ENCODE measurements around the gene IQGAP1. TPM values are rescaled to one million over a fixed set of nuclear protein-coding genes. Genes with fewer than 3 reads are reported as not detected.

The IQGAP1 gene
- total RNA-seq, 1 experiment from 2014 or later: 72.4 TPM

DNA sequence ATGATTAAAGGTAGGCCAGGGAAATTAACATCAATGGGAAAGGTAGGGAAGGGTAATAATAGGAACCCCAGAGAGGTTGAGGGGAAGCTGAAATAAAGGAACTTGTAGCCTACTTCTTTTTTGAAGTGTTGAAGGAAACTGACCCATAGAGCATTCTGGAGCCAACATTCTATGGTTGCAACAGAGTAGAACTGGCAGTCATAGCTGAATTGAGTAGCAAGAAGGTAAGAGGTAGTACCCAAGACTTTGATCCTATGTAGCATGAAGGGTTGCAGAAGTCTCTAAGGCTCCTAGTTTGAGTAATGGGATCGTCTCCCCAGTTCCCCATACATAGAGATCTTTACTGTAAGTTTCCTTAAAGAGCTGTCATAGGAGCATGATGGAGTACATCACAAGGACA, 43.4 kb upstream of the IQGAP1 start:
- Mint-ChIP-seq H3K9me3 (no peaks in the 10 kb centered on the region), H3K27me3 (ENCODE audit: low read depth) (no peaks in the 10 kb centered on the region; the same call in 1 of the 2 replicates), H3K27ac (no peak overlapping the region), H3K36me3 (ENCODE audit: insufficient read depth in 1 of 3, low read depth in 3 of 3) (no peaks in the 10 kb centered on the region), H3K4me3 (no peak overlapping the region), H3K4me1 (no peaks in the 10 kb centered on the region)
- no peaks in the 10 kb centered on the region for H3K23me2 ChIP-seq (ENCODE audit: insufficient read length, low read depth, low read length, poor library complexity, severe bottlenecking)
- no peaks in the 10 kb centered on the region for H3K9me3 ChIP-seq (ENCODE audit: control insufficient read depth, low read depth, low read length)
- TF ChIP-seq, protein P1, sequence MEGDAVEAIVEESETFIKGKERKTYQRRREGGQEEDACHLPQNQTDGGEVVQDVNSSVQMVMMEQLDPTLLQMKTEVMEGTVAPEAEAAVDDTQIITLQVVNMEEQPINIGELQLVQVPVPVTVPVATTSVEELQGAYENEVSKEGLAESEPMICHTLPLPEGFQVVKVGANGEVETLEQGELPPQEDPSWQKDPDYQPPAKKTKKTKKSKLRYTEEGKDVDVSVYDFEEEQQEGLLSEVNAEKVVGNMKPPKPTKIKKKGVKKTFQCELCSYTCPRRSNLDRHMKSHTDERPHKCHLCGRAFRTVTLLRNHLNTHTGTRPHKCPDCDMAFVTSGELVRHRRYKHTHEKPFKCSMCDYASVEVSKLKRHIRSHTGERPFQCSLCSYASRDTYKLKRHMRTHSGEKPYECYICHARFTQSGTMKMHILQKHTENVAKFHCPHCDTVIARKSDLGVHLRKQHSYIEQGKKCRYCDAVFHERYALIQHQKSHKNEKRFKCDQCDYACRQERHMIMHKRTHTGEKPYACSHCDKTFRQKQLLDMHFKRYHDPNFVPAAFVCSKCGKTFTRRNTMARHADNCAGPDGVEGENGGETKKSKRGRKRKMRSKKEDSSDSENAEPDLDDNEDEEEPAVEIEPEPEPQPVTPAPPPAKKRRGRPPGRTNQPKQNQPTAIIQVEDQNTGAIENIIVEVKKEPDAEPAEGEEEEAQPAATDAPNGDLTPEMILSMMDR (conservative IDR thresholded peaks at IDR 0.05): no peak
- no peak overlapping the region for H2AK5ac ChIP-seq (ENCODE audit: insufficient read length, low read length)
- H3K27me3 ChIP-seq (ENCODE audit: insufficient read depth, low read length): no peaks in the 10 kb centered on the region
- H4K20me1 ChIP-seq (ENCODE audit: control insufficient read depth, insufficient read depth, insufficient read length): no peaks in the 10 kb centered on the region
- H3K56ac ChIP-seq (ENCODE audit: insufficient read length, low read depth, low read length): no peak overlapping the region
- no peak overlapping the region for H2BK12ac ChIP-seq (ENCODE audit: insufficient read length, low read depth, low read length)
- H2AFZ ChIP-seq (ENCODE audit: low read length): no peak overlapping the region
- no peaks in the 10 kb centered on the region for H3K79me2 ChIP-seq (ENCODE audit: insufficient read depth, low read length)
- no peak overlapping the region for H3K23ac ChIP-seq (ENCODE audit: insufficient read length, low read depth, low read length)
- H3K27ac ChIP-seq (ENCODE audit: insufficient read length, low read depth, low read length): no peak overlapping the region
- no peak overlapping the region for H2BK15ac ChIP-seq (ENCODE audit: low read depth, low read length)
- H2BK5ac ChIP-seq (ENCODE audit: insufficient read length, low read length): no peak overlapping the region
- H4K91ac ChIP-seq (ENCODE audit: insufficient read length, low read depth, low read length): no peak overlapping the region
- H3K4me1 ChIP-seq (ENCODE audit: insufficient read depth, low read length): no peaks in the 10 kb centered on the region; the same call in 1 of the 2 replicates
- H3K4ac ChIP-seq (ENCODE audit: low read depth, low read length): no peak overlapping the region
- no peak overlapping the region for H4K5ac ChIP-seq (ENCODE audit: insufficient read length, low read depth, low read length)
- no peak overlapping the region for H2BK20ac ChIP-seq (ENCODE audit: low read depth, low read length, poor library complexity, severe bottlenecking)
- no CpG with 5 or more reads among the region's 1 CpG for WGBS (ENCODE audit: extremely low coverage, insufficient read length, low lambda C conversion rate)
- no peak overlapping the region for H2BK120ac ChIP-seq (ENCODE audit: low read depth, low read length, poor library complexity, severe bottlenecking)
- H3T11ph ChIP-seq (ENCODE audit: low read length): no peak overlapping the region
- H3K18ac ChIP-seq (ENCODE audit: insufficient read length, low read depth, low read length): no peak overlapping the region
- no peak overlapping the region for H3K14ac ChIP-seq (ENCODE audit: insufficient read depth, low read length)
- no peak overlapping the region for H3K9ac ChIP-seq (ENCODE audit: extremely low read depth, insufficient read length, low read length)
- no peak overlapping the region for H4K8ac ChIP-seq (replicated peaks; ENCODE audit: insufficient read length, low read depth, low read length)
- H3K79me1 ChIP-seq (ENCODE audit: insufficient read depth, low read depth, low read length, poor library complexity, severe bottlenecking): no peaks in the 10 kb centered on the region
- no peak overlapping the region for H3K4me2 ChIP-seq (ENCODE audit: insufficient read depth, insufficient read length, low read length)
- DNase-seq: no peak

Data from H9 (cell line).